GM12872 (cell line): ENCODE results near the gene WAC.

ENCODE experiments used
- TF ChIP-seq, protein P1 (sequence below): IDR thresholded peaks from 3 replicates; pipeline ENCODE4 v1.5.1; 2011; ENCODE audit warnings: low read depth, mild to moderate bottlenecking, low read length, moderate library complexity; ENCODE audit not compliant: insufficient read depth

WAC gene

GRCh38 chr10:28571265-28571664, 38.3 kb downstream of the WAC start:
- TF ChIP-seq, protein P1, sequence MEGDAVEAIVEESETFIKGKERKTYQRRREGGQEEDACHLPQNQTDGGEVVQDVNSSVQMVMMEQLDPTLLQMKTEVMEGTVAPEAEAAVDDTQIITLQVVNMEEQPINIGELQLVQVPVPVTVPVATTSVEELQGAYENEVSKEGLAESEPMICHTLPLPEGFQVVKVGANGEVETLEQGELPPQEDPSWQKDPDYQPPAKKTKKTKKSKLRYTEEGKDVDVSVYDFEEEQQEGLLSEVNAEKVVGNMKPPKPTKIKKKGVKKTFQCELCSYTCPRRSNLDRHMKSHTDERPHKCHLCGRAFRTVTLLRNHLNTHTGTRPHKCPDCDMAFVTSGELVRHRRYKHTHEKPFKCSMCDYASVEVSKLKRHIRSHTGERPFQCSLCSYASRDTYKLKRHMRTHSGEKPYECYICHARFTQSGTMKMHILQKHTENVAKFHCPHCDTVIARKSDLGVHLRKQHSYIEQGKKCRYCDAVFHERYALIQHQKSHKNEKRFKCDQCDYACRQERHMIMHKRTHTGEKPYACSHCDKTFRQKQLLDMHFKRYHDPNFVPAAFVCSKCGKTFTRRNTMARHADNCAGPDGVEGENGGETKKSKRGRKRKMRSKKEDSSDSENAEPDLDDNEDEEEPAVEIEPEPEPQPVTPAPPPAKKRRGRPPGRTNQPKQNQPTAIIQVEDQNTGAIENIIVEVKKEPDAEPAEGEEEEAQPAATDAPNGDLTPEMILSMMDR = no peak

DNA sequence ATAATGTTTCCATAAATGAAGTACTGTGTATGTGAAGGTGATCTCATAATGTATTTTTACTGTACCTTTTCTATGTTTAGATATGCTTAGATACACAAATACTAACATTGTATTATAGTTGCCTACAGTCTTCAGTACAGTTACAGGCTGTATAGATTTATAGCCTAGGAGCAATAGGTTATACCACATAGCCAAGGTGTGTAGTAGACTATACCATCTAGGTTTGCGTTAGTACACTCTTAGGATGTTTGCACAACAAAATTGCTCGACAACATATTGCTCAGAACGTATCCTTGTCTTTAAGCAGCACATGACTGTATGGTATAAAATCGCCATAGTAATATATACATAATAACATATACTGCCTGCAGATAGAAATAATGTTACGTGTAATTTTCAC, 42.9 kb downstream of the WAC start:
- TF ChIP-seq, protein P1 = no peak

GRCh38 chr10:28577506-28577905, 44.6 kb downstream of the WAC start:
- TF ChIP-seq, protein P1 = no peak

- TF ChIP-seq, protein P1 = no peak
These were observed 45.5 kb downstream of the WAC start for GRCh38 chr10:28578454-28578853.

GRCh38 chr10:28580825-28581224, 47.9 kb downstream of the WAC start:
- TF ChIP-seq, protein P1 = no peak

GRCh38 chr10:28581916-28582315, 49.0 kb downstream of the WAC start:
- TF ChIP-seq, protein P1 = no peak

GRCh38 chr10:28585076-28585475, 52.2 kb downstream of the WAC start:
- TF ChIP-seq, protein P1 = no peak

GRCh38 chr10:28586176-28586575, 53.3 kb downstream of the WAC start:
- TF ChIP-seq, protein P1 = no peak
